HG03520 (cell line): ENCODE measurements around the gene NFIB.

Experiments used
- ATAC-seq: cut with Tn5 transposase; IDR thresholded peaks from one replicate; pipeline ENCODE4 v1.9.1; 2021; ENCODE audit warnings: mild to moderate bottlenecking, moderate library complexity; ENCODE audit not compliant: unreplicated experiment

NFIB gene

DNA sequence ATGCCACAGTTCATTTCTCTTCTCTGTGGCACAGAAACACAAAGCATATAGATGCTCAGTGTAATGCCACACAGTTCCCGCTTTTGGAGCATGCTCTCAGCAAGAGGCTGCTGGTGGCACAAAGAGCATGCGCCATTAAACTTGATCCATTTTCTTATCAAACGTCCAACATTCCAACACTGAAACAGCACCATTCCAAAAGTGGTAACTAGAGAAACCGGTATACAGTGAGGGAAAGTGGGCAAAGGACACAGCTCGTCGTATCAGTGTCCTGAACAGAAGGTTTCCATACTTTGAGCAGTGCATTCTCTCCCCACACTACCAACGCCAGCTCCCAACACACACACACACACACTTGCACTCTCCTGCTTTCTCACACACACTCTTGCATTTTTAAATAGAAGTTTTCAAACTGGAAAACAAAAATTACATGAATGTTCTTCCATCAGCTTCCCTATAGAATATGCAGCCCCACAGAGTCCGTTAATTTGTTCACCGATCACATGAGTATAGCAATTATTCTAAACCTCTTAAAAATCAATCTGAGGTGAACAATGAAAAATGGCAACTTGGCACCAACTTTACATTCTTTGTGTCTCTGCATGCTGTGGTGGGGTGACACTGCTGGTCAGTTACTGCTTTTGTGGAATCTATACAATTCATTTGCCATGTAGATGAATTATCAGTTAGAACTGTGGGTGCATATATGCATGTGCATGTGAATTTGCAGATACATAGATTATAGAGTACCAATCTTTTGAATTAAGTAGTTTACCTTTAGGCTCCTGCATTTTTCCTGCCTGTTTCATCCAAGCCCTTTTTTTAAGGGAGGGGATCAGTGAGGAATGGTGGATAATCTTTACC lies 5.7 kb downstream of the NFIB start:
- ATAC-seq = no peak

DNA sequence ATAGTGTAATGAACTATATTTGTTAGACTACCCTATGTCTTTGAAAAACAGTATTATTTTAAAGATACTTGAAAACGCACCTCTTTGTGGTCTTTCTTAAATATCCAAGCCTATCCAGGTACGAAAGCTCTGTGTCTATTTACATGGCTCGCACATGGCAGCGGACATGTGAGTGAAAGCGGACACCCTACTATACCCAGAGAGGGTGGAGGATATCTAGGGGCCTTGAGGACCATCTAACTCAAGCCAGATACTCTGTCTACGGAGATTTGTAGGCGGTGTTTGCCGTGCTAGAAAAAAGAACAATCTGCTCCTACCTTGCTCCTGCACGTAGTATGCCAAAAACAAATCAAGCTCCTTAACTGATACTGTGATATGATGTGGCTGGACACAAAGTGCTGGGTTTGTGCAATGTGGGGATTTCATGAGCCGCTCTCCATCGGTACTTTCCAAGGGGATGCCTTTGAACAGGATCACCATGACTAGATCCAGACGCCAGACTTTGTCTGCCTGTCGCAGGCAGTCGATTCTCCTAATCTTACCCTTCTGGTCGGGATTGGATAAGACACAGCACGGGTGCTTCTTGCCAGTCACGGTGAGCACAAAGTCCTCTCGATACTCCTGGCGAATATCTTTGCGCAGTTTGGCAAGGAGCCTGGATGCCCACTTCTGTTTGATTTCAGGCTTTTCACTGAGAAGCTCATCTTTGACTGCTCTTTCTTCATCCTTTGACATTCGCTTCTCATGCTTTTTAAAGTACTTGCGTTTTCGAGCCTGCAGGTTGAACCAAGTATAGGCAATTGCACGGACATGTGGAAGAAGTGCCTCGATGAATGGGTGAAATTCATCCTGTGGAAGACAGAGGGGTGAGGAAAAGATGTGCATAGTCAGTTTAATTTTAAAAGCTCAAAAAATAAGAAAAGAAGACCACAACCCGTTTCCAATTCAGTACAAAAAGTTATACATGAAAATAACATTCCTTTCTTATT lies 7.0 kb downstream of the NFIB start:
- ATAC-seq = no peak

DNA sequence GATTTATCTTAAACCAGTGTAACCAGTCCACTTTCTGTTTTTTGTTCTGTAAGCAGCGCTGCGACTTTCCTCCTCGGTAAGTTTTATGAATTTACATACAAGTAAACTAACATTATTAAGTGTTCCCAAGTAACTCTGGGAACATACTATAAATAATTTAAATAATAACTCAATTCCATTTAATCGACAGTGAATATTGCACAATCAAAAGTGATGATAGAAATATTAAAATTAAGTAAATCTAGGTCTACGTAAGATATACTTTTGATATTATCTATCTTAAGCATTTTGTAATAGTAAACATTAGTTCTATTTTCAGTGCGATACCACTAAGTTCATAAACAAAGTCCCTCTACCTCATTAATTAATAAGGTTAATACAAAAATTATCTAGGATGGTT lies 7.8 kb downstream of the NFIB start:
- no peak for ATAC-seq

DNA sequence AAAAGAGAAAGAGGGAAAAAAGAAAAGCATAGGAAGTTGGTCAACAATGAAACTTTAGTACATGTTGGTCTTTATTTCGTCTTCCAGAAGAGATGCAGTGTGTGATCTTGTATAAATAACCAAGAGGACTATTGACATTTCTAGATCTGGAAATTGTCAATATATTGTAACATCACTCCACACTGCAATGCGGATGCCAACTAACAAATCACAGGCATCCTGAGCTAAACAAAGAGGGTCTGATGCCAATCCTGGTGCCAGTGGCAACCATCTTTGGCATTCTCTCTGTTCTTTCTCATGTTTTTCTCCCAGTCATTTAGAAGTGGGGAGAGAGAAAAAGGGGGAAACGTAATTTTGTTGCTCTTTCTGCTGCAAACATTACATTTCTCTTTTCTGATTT lies 9.7 kb downstream of the NFIB start:
- no peak for ATAC-seq

DNA sequence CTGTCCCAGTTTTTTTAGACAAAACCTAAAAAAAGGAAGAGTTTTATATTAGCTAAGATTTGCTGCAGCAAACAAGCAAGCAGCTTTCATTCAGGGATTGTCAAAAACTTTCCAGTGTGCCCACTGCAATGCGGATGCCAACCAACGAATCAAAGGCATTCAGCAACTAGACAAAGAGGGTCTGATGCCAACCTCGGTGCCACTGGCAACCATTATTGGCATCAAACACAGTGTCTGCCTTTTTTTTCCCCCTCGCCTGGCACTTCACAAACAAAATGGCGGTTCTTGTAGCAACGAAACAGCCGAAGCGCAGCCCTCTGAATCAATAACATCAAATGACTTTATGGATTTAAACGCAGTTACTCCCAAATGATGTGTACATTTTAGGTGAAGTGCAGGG lies 10.4 kb downstream of the NFIB start:
- ATAC-seq = no peak

DNA sequence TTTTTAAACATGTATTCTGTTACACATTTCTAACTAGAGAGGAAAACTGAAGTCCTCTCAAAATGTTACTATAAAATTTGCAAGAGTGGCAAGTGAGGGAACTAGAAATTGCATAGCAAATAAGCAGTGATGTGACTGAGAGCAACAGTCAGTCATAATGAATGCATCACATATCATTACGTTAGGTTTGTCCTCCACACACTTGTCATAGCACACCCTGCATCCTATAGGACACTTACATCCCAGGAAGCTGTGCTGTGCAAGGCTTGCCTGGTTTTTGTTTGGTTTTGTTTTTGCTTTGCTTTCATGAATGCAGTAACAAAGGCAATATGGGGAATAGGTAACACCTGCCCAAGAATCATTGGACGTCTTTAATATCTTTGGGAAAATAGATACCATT lies 10.8 kb downstream of the NFIB start:
- ATAC-seq = no peak

DNA sequence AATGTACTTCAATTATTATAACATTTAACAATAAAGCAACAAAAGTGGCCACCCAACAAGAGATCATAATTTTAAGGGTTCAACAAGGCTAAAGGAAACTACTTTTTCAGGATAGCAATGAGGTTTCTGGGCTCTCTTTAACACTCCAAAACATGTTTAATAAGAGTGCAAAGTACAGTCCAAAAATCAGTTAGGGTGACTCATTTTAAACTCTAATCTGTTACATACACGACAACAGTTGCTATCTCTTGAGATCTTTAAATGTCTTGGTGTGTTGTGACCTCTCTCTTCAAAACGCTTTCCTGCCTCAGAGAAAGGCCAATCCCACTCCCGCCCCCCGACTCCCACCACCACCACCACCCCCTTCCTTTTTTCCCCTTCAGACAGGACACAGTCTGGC lies 11.5 kb downstream of the NFIB start:
- no peak for ATAC-seq

DNA sequence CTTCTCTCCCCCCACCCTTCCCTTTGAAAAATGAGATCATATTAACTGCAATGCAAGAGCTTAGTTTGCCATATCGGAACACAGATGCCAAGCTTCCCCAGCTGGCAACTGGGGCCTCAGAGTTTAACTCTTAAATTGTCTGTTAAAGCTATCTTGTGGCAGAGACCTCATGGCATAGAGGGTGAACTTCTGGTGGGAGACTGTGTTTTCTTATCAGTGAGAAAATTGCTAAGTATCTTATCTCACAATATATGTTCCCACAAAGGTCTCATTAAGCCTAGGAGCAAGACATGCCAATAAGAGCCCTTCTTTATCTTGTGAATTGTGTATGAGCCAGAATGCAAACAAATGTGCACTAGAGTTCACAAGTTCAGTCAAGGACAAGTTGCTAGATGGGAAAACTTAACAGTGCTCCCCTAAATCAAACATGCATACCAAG lies 12.3 kb downstream of the NFIB start:
- no peak for ATAC-seq

DNA sequence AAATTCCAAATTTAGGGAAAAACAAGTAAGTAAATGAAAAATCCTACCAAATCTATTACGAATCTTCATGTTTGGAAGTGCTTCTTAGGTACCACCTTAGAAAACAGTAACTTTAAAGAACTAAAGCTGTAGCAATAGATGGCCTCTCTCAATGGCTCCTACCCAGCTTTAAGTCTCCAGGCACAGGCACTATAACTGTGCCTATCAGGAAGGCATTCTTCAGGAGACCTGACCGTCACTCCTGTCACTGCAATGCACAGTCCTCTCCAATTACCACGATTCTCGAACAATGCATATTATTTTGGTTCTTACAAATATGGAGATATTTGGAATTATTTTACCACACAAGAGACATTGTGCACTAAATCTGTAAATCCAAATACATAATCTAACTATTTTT lies 12.9 kb downstream of the NFIB start:
- ATAC-seq = no peak

DNA sequence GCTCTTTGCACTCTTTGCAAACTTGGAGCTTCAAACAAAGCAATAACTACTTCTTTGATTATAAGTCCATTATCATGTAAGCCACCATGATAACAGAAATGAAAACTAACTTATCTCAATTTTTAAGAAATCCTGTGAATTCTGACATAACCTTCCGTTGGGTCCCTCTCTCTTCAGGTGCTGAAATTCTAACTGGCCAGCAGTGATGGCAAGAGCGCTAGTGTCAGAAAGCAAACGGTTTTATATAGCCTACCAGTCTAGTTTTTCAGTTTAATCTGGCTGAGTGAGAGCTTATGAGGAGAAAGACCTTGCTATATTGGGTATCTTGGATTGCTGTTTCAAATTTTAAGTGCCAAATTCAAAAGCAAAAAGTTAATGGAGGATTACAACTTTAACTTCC lies 13.4 kb downstream of the NFIB start:
- ATAC-seq = no peak

DNA sequence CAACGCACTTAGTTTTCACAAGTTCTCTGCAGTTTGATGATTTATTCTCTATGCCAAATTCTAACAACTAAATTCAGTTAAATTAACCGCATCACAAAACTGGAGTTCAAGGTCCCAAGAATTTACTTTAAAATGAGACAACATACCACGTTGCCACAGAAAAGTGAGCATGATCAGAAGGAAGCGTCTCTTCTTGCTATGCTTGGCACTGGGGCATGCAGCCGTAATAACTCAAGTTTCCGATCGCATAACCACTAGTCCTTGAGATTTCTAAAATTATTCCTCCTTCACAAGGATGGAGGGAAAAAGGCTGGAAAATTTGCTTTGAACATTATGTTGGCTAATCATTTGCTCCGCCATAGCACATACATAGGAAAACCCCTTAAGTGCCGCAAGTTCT lies 13.9 kb downstream of the NFIB start:
- ATAC-seq = no peak

DNA sequence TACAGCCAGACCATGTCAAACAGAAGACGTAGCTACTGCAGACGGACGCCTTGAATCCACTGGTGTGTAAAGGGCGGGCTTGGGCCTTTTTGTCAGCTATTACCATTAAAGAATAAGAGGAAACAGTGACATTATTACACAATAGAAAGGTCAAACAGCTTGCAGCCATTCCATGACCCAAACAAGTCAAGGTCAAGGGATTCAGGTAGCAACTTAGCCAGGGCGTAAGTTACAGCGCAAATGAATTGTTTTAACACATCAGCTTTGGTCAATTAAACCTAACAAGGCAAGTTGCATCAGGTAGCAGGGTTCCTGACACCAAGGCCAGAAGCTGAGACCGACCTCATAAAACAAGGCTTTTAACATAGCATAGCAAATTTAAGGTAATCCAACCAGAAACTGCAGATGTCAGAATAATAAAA lies 15.3 kb downstream of the NFIB start:
- ATAC-seq = no peak

DNA sequence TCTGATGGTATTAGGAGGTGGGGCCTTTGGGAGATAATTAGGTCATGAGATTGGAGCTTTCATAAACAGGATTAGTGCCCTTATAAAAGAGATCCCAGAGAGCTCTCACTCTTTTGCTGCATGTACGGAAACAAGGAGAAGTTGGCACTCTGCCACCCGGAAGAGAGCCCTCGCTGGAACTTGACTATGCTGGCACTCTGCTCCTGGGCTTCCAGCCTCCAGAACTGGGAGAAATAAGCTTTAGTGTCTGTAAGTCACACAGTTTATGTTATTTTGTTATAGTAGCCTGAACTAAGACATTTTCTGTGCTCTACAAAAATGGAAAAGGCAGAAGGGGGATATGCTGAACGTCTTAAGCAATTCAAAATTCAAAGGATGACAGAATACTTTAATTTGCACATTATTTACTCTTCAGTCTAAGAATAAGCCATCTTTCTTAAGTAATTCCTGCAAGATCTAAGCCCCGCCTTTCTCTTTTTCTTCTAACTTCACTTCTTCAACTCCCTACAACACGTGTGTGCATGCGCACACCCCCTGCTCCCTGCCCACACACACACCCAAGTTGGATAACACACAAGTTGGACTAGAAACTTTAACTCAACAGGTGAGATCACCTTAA lies 17.3 kb downstream of the NFIB start:
- ATAC-seq = no peak

DNA sequence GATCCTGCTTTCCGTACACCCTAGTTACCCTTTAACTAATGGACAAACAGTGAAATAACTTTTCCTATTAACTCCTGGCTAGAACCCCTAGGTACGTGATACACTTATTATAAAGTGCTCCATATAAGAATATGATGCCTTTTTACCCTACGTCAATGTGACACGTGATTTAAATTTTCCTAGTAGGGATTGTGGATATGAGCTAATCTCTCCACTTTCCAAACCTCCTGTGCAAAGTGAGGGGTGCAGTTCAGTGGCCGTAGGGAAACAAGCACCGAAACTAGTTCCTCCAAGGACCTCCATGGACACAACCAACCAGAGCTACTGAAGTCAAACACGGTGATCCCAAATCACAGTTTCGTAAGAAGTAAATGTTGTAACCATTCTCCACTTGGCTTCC lies 19.3 kb downstream of the NFIB start:
- no peak for ATAC-seq

DNA sequence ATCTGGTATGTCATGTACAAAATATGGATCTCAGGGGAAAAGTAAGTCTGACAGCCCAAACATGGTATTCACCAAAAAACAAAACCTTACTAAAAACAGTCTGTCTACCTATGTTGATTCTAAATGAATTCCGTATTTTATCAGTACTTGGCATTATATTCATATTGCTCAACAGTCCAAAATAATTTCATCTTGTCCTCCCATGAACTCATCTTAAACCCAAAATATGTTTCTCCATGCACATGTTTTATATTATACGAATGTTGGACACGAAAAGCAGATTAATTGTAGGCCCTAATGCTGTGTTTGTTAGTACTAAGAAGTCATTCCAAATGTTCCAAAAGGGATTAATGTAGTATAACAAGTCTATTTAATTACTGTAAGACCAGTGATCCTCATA lies 20.1 kb downstream of the NFIB start:
- ATAC-seq = no peak

DNA sequence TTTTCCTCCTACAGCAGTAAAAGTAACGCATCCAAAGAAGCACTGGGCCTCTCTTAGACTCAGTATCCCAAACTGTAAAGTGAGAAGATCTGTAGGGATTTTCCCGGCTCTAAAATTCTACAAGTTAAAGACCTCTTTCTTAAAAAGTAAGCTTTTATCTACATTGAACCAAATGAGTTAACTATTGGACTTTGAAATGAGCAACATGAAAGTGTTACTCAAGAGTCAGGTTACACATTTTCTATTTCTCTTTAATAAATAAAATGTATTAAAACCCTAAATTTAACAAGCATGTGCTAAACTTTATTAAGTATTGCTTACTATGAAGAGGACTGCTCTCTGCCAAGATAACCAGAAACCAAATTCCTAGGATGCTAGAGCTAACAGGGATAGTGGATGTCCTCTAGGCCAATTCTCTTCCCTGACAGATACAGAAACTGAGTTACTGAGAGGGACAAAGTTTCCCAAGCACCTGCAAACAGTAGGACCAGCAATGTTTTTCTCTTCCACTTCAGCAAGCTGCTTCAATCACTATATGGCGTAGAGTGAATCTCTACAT lies 21.7 kb downstream of the NFIB start:
- ATAC-seq = no peak

DNA sequence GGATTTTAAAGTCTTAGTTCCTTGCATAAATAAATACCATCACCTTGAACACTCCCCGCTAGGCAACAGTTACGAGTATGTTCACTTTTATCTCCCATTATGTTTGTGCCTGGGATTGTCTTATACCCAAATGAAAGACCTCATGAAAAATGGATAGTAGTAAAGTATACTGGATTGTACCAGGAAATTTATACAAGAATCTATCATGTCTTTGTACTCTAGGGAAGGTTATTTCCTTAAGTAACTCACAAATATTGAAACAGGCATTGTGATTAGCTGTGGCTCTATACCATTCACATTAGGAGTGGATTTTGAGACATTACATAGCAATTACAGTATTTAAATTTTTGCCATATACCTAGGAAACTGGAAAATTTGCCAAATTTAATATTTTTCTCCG lies 24.0 kb downstream of the NFIB start:
- ATAC-seq = no peak

DNA sequence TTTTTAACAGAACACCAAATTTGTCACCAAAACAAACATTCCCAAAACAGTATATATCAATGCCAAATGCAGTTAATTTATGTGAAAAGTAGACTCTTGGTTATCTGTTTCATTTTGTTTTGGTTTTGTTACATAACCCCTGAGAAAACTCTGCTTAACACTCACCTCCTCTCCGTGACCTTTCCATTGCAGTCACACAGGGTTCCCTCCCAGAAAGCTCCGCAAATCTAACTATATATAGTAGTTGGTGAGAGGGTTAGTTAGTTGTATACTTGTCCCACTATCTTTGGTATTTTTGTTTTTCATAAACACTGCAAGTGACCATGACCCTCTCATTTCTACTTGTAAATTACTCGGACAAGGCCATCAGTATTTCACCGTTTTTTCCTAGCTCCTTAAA lies 25.5 kb downstream of the NFIB start:
- no peak for ATAC-seq

DNA sequence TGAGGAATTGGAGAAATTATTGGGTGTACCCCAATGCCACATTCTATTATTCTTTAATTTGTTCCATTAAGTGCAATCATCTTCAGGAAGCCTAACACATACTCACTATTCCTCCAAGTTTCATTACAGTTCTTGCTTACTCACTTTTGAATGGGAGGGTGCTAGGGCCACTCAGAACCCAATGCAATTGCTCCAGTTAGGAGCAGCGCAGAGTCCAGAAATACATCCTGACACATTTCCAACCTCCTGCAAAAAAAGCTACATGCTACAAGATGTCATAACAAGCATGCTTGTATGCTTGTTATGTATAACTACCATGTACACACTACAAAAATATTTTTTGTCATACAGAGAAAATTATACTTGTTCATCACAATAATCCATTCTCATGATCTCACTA lies 27.8 kb downstream of the NFIB start:
- ATAC-seq = no peak

DNA sequence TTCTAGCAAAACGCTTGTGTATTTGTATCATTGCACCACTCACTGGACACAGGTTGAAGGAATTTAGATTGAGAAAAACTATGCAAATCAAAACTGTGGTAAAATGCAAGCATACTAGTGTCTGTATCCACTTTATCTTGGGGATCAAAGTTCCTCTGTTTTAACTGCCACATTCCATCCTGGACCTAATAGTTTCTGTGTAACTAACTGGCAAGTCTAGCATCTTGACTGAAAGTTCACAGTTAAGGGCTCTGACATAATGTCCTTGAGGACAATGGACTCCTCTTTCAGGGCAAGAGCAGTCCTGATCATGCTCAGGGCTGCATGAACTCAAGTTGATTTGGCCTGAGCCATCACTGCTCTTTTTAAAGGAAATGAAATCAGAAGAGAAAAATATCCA lies 30.7 kb downstream of the NFIB start:
- ATAC-seq = no peak

DNA sequence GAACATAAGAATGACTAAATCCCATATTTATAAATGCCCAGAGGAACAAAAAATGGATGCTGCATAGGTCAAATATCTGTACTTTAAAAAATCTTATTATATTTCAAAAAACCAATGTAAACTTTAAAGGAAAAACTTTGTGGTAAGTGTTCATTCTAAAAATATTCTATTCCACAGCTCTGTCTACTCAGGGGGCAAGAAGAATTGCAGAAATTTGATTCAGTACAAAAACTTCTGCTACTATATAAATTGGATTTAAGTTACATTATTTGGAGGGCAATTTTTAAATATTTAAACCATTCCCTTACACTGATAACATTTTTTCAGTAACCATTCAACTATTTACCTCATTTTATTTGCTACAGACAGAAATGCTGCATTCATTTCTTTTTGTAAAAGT lies 32.1 kb downstream of the NFIB start:
- ATAC-seq = no peak
